HG02678 (cell line): ENCODE measurements around the gene LTB.
"Not testable (repeated sequence)": the region's sequence is repeated elsewhere in the genome, so short reads cannot be mapped to it uniquely, and the experiment has no call there.

ENCODE experiments used
- ATAC-seq: cut with Tn5 transposase; IDR thresholded peaks from one replicate; pipeline ENCODE4 v1.9.1; 2021; ENCODE audit warnings: mild to moderate bottlenecking, moderate library complexity; ENCODE audit not compliant: unreplicated experiment

LTB gene

GRCh38 chr6:31556307-31556706 lies 25.9 kb downstream of the LTB start:
- ATAC-seq = no peak

GRCh38 chr6:31551371-31551770 lies 30.9 kb downstream of the LTB start:
- not testable (repeated sequence) for ATAC-seq

GRCh38 chr6:31548544-31548873 lies 33.7 kb downstream of the LTB start:
- no peak for ATAC-seq

- ATAC-seq = no peak
These were observed 34.3 kb downstream of the LTB start for GRCh38 chr6:31547727-31548543.

- ATAC-seq = peak; percentile 79
These were observed 35.1 kb downstream of the LTB start, which contains the start of gene NFKBIL1 for GRCh38 chr6:31546958-31547726. Gene NFKBIL1 (plus strand): TSS chr6:31547608. CDS start chr6:31547695, 87 bp downstream.

- peak; percentile 42 for ATAC-seq
These were observed 35.8 kb downstream of the LTB start, which contains the start of gene ATP6V1G2 for GRCh38 chr6:31546339-31546957. Gene ATP6V1G2 (minus strand): TSS chr6:31546608. CDS start chr6:31546559, 49 bp downstream.

- ATAC-seq = no peak
These were observed 36.9 kb downstream of the LTB start for GRCh38 chr6:31545291-31545690.

- no peak for ATAC-seq
These were observed 37.5 kb downstream of the LTB start for GRCh38 chr6:31544676-31545075.

- ATAC-seq = no peak
These were observed 38.6 kb downstream of the LTB start for GRCh38 chr6:31543639-31544038.

- ATAC-seq = peak; percentile 73
These were observed 40.3 kb downstream of the LTB start, which contains the start of gene DDX39B for GRCh38 chr6:31541658-31542521. Gene DDX39B (minus strand): TSS chr6:31542003. CDS start chr6:31540532, 1,471 bp downstream.

GRCh38 chr6:31541059-31541657 lies 41.1 kb downstream of the LTB start:
- peak; percentile 14 for ATAC-seq

GRCh38 chr6:31540640-31541039 lies 41.6 kb downstream of the LTB start:
- no peak for ATAC-seq

- no peak for ATAC-seq
These were observed 43.3 kb downstream of the LTB start for GRCh38 chr6:31538805-31539400.

GRCh38 chr6:31535538-31536324 lies 46.5 kb downstream of the LTB start:
- no peak for ATAC-seq

GRCh38 chr6:31534521-31535040 lies 47.6 kb downstream of the LTB start:
- no peak for ATAC-seq

GRCh38 chr6:31534011-31534410 lies 48.2 kb downstream of the LTB start:
- no peak for ATAC-seq

GRCh38 chr6:31533455-31533841 lies 48.8 kb downstream of the LTB start:
- no peak for ATAC-seq

- no peak for ATAC-seq
These were observed 49.4 kb downstream of the LTB start for GRCh38 chr6:31532644-31533454.
